AG09309 (cell line): Measurements from ENCODE around the gene CCL14.
"Not testable (repeated sequence)": the region's sequence is repeated elsewhere in the genome, so short reads cannot be mapped to it uniquely, and the experiment has no call there.

Experiments used
- DNase-seq: peaks from one replicate; pipeline ENCODE4 v3.0.0-alpha.2; 2010; ENCODE audit warnings: low read depth
- H3K4me3 ChIP-seq: 2 replicates; pipeline ENCODE4 v1.5.1; 2011; ENCODE audit warnings: mild to moderate bottlenecking, low read depth, low read length, moderate library complexity; ENCODE audit not compliant: control insufficient read depth
- TF ChIP-seq, protein P1 (sequence below): IDR thresholded peaks from 2 replicates; pipeline ENCODE4 v1.5.1; 2011; ENCODE audit warnings: mild to moderate bottlenecking, low read depth, low read length, inconsistent platforms; ENCODE audit not compliant: insufficient read depth, control insufficient read depth; ENCODE audit errors: missing control alignments

CCL14 gene

GRCh38 chr17:36019423-36019822, 32.9 kb upstream of the CCL14 start:
- no peak for DNase-seq
- no peak overlapping the region for H3K4me3 ChIP-seq
- TF ChIP-seq, protein P1, sequence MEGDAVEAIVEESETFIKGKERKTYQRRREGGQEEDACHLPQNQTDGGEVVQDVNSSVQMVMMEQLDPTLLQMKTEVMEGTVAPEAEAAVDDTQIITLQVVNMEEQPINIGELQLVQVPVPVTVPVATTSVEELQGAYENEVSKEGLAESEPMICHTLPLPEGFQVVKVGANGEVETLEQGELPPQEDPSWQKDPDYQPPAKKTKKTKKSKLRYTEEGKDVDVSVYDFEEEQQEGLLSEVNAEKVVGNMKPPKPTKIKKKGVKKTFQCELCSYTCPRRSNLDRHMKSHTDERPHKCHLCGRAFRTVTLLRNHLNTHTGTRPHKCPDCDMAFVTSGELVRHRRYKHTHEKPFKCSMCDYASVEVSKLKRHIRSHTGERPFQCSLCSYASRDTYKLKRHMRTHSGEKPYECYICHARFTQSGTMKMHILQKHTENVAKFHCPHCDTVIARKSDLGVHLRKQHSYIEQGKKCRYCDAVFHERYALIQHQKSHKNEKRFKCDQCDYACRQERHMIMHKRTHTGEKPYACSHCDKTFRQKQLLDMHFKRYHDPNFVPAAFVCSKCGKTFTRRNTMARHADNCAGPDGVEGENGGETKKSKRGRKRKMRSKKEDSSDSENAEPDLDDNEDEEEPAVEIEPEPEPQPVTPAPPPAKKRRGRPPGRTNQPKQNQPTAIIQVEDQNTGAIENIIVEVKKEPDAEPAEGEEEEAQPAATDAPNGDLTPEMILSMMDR = no peak

DNA sequence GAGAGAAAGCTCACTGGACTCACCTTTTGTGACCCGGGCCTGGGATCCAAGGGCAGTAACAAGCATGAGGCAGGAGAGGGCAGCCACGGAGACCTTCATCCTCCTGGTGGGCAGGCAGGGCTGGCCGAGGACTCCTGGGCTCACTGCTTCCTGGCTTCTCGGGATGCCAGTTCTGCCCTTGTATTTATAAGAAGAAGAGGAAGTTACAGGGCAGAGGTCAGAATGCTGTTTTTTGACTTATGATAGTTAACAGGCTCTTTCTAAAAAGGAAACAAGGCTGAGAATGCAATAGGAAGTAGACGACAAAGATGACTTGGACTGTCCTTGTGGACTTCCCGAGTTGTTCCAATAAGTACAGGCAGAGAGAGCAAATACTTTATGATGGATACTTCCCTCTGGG, 31.3 kb upstream of the CCL14 start, which contains the start of gene CCL23:
CCL23 (minus strand) TSS at position 174 of the 400 bp plus-strand sequence; CDS start at position 99, 75 bp downstream.
- H3K4me3 ChIP-seq = no peak within 1 kb of the TSS
- DNase-seq = no peak
- TF ChIP-seq, protein P1 = no peak

GRCh38 chr17:36016555-36016954, 30.0 kb upstream of the CCL14 start:
- H3K4me3 ChIP-seq = no peak overlapping the region
- TF ChIP-seq, protein P1 = no peak
- no peak for DNase-seq

DNA sequence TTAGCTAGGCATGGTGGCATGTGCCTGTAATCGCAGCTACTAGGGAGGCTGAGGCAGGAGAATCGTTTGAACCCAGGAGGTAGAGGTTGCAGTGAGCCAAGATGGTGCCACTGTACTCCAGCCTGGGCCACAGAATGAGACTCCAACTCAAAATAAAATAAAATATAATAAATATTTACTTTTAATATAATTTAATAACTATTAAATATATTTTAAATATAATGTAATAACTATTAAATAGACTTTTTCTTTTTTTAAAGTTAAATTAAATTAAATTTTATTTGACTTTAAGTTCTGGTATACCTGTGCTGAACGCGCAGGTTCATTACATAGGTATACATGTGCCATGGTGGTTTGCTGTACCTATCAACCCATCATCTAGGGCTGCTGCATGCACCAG, 29.4 kb upstream of the CCL14 start:
- DNase-seq, H3K4me3 ChIP-seq: not testable (repeated sequence)

DNA sequence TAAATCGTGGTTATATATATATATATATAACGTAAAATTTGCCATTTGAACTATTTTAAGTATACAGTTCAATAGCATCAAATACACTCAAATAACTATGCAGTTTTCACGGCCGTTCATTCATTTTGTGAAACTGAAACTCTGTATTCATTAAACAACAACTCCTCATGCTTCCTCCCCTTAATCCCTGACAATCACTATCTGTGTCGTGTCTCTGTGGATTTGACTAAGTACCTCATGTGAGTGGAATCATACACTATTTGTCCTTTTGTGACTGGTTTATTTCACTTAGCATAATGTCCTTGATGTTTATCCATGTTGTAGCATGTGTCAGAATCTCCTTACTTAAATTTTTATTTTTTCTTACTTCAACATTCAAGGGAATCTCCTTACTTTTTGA, 28.4 kb upstream of the CCL14 start:
- TF ChIP-seq, protein P1 = no peak
- no peak overlapping the region for H3K4me3 ChIP-seq
- no peak for DNase-seq

- TF ChIP-seq, protein P1 = no peak
- DNase-seq = no peak
- H3K4me3 ChIP-seq = no peak overlapping the region
These were observed 24.7 kb upstream of the CCL14 start for GRCh38 chr17:36011201-36011600.

GRCh38 chr17:36008998-36009665, 22.6 kb upstream of the CCL14 start:
- TF ChIP-seq, protein P1 = peak; percentile 39
- no peak for DNase-seq
- H3K4me3 ChIP-seq = no peak overlapping the region
